Endometrium (tissue), 2 donors: ENCODE data around the gene SET.
"Not testable (repeated sequence)": the region's sequence is repeated elsewhere in the genome, so short reads cannot be mapped to it uniquely, and the experiment has no call there.

Experiments used
- FAIRE-seq: peaks from 2 replicates; lab custom pipeline; 2012; peaks lifted over from hg19 to GRCh38; lab: Jason Lieb, UNC
- donor health status: control.
- donor health status: control.

Gene SET

GRCh38 chr9:128688501-128689292 lies at the start of gene SET:
SET (plus strand) TSS chr9:128689222; CDS start chr9:128689583, 361 bp downstream.
- FAIRE-seq: no peak

- no peak for FAIRE-seq
Observed at GRCh38 chr9:128640603-128641002, 48.4 kb upstream of the SET start.

- no peak for FAIRE-seq
Observed at GRCh38 chr9:128642675-128643245, 46.3 kb upstream of the SET start.

- no peak for FAIRE-seq
Observed at GRCh38 chr9:128643519-128644300, 45.3 kb upstream of the SET start.

GRCh38 chr9:128648206-128648605 lies 40.8 kb upstream of the SET start:
- not testable (repeated sequence) for FAIRE-seq

- no peak for FAIRE-seq
Observed at GRCh38 chr9:128651798-128652197, 37.2 kb upstream of the SET start.

- no peak for FAIRE-seq
Observed at GRCh38 chr9:128653908-128654307, 35.1 kb upstream of the SET start.

- no peak for FAIRE-seq
Observed at GRCh38 chr9:128654481-128654880, 34.5 kb upstream of the SET start.

- FAIRE-seq: no peak
Observed at GRCh38 chr9:128656416-128657343, 32.3 kb upstream of the SET start, which contains the start of gene DYNC2I2. DYNC2I2 (minus strand) TSS chr9:128656847; CDS start chr9:128656726, 121 bp downstream.

GRCh38 chr9:128657344-128657704 lies 31.7 kb upstream of the SET start:
- FAIRE-seq: no peak

GRCh38 chr9:128657796-128658195 lies 31.2 kb upstream of the SET start:
- FAIRE-seq: no peak

- not testable (repeated sequence) for FAIRE-seq
Observed at GRCh38 chr9:128666481-128666941, 22.5 kb upstream of the SET start.

GRCh38 chr9:128669786-128670185 lies 19.2 kb upstream of the SET start:
- no peak for FAIRE-seq

GRCh38 chr9:128675382-128675781 lies 13.6 kb upstream of the SET start:
- no peak for FAIRE-seq

- FAIRE-seq: no peak
Observed at GRCh38 chr9:128677794-128678193, 11.2 kb upstream of the SET start.

- no peak for FAIRE-seq
Observed at GRCh38 chr9:128683340-128684064, 5.5 kb upstream of the SET start.

- FAIRE-seq: no peak
Observed at GRCh38 chr9:128684065-128684324, 5.0 kb upstream of the SET start.

- FAIRE-seq: no peak
Observed at GRCh38 chr9:128684325-128685199, 4.5 kb upstream of the SET start.

- FAIRE-seq: no peak
Observed at GRCh38 chr9:128685636-128686489, 3.2 kb upstream of the SET start.
